WTC11 (cell line): ENCODE data around the gene NCF4. TPM values are rescaled to one million over a fixed set of nuclear protein-coding genes. Genes with fewer than 3 reads are reported as not detected.

Experiments used
- ATAC-seq: fragments of 200-7000 bp; cut with Tn5 transposase; 2 replicates; pipeline ENCODE4 v1.10.0; 2021; ENCODE audit warnings: mild to moderate bottlenecking, moderate library complexity
- CTCF ChIA-PET: fragments of 300-600 bp; sonication (Branson Sonifier 250); formaldehyde crosslinking; loops from one replicate; lab custom pipeline; 2021; ENCODE audit warnings: antibody characterized with exemption; lab: Charles Lee
- POLR2A ChIA-PET: fragments of 350-600 bp; sonication (Branson Sonifier 250); formaldehyde crosslinking; loops from one replicate; lab custom pipeline; 2021; ENCODE audit warnings: antibody characterized with exemption; lab: Charles Lee
- DNase-seq: peaks from one replicate; pipeline ENCODE4 v3.0.0; 2021; ENCODE audit warnings: low spot score
- H3K27ac Mint-ChIP-seq: 2 replicates; pipeline ENCODE4 v1.8.0; 2021; ENCODE audit warnings: mixed read lengths
- H3K27me3 Mint-ChIP-seq: 2 replicates; pipeline ENCODE4 v1.8.0; 2021; ENCODE audit warnings: low read depth, mild to moderate bottlenecking, moderate library complexity, mixed read lengths
- H3K36me3 Mint-ChIP-seq: 2 replicates; pipeline ENCODE4 v1.8.0; 2021; ENCODE audit warnings: mixed read lengths
- H3K4me1 Mint-ChIP-seq: 2 replicates; pipeline ENCODE4 v1.8.0; 2022; ENCODE audit warnings: mixed read lengths
- H3K4me3 Mint-ChIP-seq: 2 replicates; pipeline ENCODE4 v1.8.0; 2021; ENCODE audit warnings: mild to moderate bottlenecking, moderate library complexity, mixed read lengths
- H3K9me3 Mint-ChIP-seq: 2 replicates; pipeline ENCODE4 v1.8.0; 2021; ENCODE audit warnings: mixed read lengths
- CREM ChIP-seq: sonication (generic); formaldehyde crosslinking; IDR thresholded peaks from 2 replicates; pipeline ENCODE4 v1.8.1; 2022; ENCODE audit warnings: mild to moderate bottlenecking, missing genetic modification reagents, moderate library complexity
- E2F1 ChIP-seq: sonication (generic); formaldehyde crosslinking; IDR thresholded peaks from 2 replicates; pipeline ENCODE4 v1.8.0; 2022; ENCODE audit warnings: mild to moderate bottlenecking, missing genetic modification reagents
- EMX1 ChIP-seq: fragments of 250-450 bp; sonication (Bioruptor Pico); IDR thresholded peaks from 2 replicates; pipeline ENCODE4 v1.8.0; 2021; ENCODE audit warnings: mild to moderate bottlenecking
- GTF2I ChIP-seq: fragments of 250-450 bp; sonication (Bioruptor Pico); conservative IDR thresholded peaks from 2 replicates; pipeline ENCODE4 v1.4.0; 2021; ENCODE audit warnings: mild to moderate bottlenecking
- HMGA2 ChIP-seq: fragments of 250-450 bp; sonication (Bioruptor Pico); IDR thresholded peaks from 2 replicates; pipeline ENCODE4 v1.4.0; 2021; ENCODE audit warnings: mild to moderate bottlenecking, moderate library complexity
- MLX ChIP-seq: sonication (generic); formaldehyde crosslinking; IDR thresholded peaks from 2 replicates; pipeline ENCODE4 v1.8.1; 2023; ENCODE audit warnings: mild to moderate bottlenecking, missing genetic modification reagents, moderate library complexity
- NFE2L1 ChIP-seq: sonication (generic); formaldehyde crosslinking; IDR thresholded peaks from 2 replicates; pipeline ENCODE4 v1.8.1; 2023; ENCODE audit warnings: missing genetic modification reagents
- NR1H2 ChIP-seq: sonication (generic); formaldehyde crosslinking; IDR thresholded peaks from 2 replicates; pipeline ENCODE4 v1.9.0; 2021; ENCODE audit warnings: mild to moderate bottlenecking, moderate library complexity, missing genetic modification reagents
- NR3C1 ChIP-seq: sonication (generic); formaldehyde crosslinking; conservative IDR thresholded peaks from 2 replicates; pipeline ENCODE4 v1.8.1; 2023; ENCODE audit warnings: low read depth, mild to moderate bottlenecking, missing genetic modification reagents
- SMAD3 ChIP-seq: sonication (generic); formaldehyde crosslinking; IDR thresholded peaks from 2 replicates; pipeline ENCODE4 v1.8.0; 2022; ENCODE audit warnings: missing genetic modification reagents, mild to moderate bottlenecking, borderline replicate concordance
- USF2 ChIP-seq: sonication (generic); formaldehyde crosslinking; IDR thresholded peaks from 2 replicates; pipeline ENCODE4 v1.8.1; 2023; ENCODE audit warnings: mild to moderate bottlenecking, missing genetic modification reagents, moderate library complexity
- ZBTB43 ChIP-seq: sonication (generic); formaldehyde crosslinking; IDR thresholded peaks from 2 replicates; pipeline ENCODE4 v1.8.1; 2023; ENCODE audit warnings: mild to moderate bottlenecking, missing genetic modification reagents
- ZNF396 ChIP-seq: fragments of 250-450 bp; sonication (Bioruptor Pico); IDR thresholded peaks from 2 replicates; pipeline ENCODE4 v1.8.0; 2021; ENCODE audit warnings: mild to moderate bottlenecking, moderate library complexity, borderline replicate concordance
- ZNF416 ChIP-seq: fragments of 250-450 bp; sonication (Bioruptor Pico); IDR thresholded peaks from 2 replicates; pipeline ENCODE4 v1.9.0; 2021; ENCODE audit warnings: mild to moderate bottlenecking, inconsistent platforms
- ZNF671 ChIP-seq: fragments of 250-450 bp; sonication (Bioruptor Pico); IDR thresholded peaks from 2 replicates; pipeline ENCODE4 v1.8.0; 2021; ENCODE audit warnings: mild to moderate bottlenecking
- total RNA-seq: library from RNA; stranded (reverse); gene quantifications from 3 replicates; pipeline ENCODE4 v1.2.3, GENCODE V29; 2021
- TF ChIP-seq, protein P1 (sequence below): fragments of 200-600 bp; IDR thresholded peaks from 2 replicates; pipeline ENCODE4 v1.8.0; 2022; ENCODE audit warnings: antibody characterized with exemption
- TF ChIP-seq, protein P2 (sequence below): fragments of 250-450 bp; sonication (Bioruptor Pico); conservative IDR thresholded peaks from 2 replicates; pipeline ENCODE4 v1.9.0; 2021; ENCODE audit warnings: mild to moderate bottlenecking
- TF ChIP-seq, protein P3 (sequence below): sonication (generic); formaldehyde crosslinking; IDR thresholded peaks from 2 replicates; pipeline ENCODE4 v1.8.1; 2022; ENCODE audit warnings: low read depth, mild to moderate bottlenecking, moderate library complexity, missing genetic modification reagents, borderline replicate concordance
- TF ChIP-seq, protein P4 (sequence below): sonication (generic); formaldehyde crosslinking; IDR thresholded peaks from 2 replicates; pipeline ENCODE4 v1.8.1; 2023; ENCODE audit warnings: mild to moderate bottlenecking, moderate library complexity, missing genetic modification reagents

The NCF4 gene
- total RNA-seq, 1 experiment from 2014 or later, result not detected

DNA sequence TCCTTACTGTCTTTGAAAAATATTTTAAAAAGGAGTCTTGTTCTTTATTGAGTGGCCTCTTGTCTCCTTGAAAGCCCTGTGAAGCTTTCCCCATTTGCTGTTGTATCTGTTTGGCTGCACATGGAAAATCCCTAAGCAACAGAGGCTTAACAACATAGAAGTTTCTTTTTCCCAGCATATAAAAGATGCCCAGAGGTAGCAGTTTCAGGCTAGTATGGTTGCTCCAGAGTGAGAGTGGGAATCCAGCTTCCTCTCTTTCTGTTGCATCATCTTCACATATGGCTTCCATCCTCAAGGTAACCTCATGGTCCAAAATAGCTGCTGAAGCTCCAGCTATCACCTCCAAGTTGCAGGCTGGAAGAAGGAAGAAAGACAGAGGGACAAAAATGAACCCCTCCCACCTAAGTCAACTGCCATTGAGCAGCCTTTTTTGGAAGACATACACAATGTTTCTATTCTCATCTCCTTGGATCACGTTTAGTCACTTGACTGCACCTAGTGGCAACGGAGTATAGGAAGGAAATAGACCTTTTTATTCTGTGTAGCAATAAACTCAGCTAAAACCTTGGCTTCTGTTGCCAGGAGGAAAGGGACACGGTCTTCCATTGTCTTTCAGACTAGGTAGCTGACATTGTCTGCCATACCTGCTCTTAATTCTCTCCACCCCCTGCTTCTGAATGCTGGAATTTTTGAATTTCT is 57.9 kb downstream of the NCF4 start:
- TF ChIP-seq ZNF416 (CRISPR knock-in tag), result no peak
- no peak for TF ChIP-seq ZNF396
- TF ChIP-seq USF2, result no peak
- no peak for TF ChIP-seq NR3C1 (CRISPR knock-in tag)
- TF ChIP-seq, protein P1, sequence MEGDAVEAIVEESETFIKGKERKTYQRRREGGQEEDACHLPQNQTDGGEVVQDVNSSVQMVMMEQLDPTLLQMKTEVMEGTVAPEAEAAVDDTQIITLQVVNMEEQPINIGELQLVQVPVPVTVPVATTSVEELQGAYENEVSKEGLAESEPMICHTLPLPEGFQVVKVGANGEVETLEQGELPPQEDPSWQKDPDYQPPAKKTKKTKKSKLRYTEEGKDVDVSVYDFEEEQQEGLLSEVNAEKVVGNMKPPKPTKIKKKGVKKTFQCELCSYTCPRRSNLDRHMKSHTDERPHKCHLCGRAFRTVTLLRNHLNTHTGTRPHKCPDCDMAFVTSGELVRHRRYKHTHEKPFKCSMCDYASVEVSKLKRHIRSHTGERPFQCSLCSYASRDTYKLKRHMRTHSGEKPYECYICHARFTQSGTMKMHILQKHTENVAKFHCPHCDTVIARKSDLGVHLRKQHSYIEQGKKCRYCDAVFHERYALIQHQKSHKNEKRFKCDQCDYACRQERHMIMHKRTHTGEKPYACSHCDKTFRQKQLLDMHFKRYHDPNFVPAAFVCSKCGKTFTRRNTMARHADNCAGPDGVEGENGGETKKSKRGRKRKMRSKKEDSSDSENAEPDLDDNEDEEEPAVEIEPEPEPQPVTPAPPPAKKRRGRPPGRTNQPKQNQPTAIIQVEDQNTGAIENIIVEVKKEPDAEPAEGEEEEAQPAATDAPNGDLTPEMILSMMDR, result no peak
- no peak for TF ChIP-seq E2F1
- TF ChIP-seq, protein P2, sequence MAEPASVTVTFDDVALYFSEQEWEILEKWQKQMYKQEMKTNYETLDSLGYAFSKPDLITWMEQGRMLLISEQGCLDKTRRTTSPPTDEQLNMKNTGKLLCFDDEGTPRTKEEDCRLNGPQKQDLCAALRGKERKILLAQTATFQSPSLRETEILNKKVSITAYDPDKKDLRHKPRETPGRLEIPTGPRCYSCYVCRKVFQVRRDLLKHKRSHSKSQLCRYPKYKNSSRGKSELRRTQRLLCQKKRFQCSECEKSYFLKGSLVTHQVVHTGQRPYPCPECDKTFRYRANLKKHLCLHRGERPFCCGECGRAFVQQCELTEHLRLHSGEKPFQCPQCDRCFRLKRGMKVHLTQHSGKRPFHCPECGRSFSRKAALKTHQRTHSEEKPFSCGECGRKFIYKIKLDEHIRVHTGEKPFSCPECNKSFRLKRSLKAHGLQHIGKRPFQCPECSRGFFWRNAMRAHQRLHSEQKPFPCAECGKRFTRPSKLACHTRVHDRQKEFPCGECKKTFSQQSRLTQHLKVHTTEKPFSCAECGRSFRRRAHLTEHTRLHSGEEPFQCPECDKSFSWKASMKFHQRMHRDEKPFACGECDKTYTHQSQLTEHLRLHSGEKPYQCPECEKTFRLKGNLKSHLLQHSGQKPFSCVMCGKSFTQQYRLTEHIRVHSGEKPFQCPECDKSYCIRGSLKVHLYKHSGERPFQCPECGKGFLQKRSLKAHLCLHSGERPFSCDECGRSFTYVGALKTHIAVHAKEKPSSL, result no peak
- no peak for TF ChIP-seq NFE2L1 (CRISPR knock-in tag)
- TF ChIP-seq, protein P3, sequence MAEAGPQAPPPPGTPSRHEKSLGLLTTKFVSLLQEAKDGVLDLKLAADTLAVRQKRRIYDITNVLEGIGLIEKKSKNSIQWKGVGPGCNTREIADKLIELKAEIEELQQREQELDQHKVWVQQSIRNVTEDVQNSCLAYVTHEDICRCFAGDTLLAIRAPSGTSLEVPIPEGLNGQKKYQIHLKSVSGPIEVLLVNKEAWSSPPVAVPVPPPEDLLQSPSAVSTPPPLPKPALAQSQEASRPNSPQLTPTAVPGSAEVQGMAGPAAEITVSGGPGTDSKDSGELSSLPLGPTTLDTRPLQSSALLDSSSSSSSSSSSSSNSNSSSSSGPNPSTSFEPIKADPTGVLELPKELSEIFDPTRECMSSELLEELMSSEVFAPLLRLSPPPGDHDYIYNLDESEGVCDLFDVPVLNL, result no peak
- no peak for TF ChIP-seq HMGA2 (CRISPR knock-in tag)
- TF ChIP-seq NR1H2, result no peak
- TF ChIP-seq ZNF671 (CRISPR knock-in tag), result no peak
- no peak for TF ChIP-seq EMX1 (CRISPR knock-in tag)
- TF ChIP-seq, protein P4, sequence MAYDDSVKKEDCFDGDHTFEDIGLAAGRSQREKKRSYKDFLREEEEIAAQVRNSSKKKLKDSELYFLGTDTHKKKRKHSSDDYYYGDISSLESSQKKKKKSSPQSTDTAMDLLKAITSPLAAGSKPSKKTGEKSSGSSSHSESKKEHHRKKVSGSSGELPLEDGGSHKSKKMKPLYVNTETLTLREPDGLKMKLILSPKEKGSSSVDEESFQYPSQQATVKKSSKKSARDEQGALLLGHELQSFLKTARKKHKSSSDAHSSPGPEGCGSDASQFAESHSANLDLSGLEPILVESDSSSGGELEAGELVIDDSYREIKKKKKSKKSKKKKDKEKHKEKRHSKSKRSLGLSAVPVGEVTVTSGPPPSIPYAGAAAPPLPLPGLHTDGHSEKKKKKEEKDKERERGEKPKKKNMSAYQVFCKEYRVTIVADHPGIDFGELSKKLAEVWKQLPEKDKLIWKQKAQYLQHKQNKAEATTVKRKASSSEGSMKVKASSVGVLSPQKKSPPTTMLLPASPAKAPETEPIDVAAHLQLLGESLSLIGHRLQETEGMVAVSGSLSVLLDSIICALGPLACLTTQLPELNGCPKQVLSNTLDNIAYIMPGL (CRISPR knock-in tag), result no peak
- no peak for TF ChIP-seq MLX (CRISPR knock-in tag)
- TF ChIP-seq CREM (CRISPR knock-in tag), result no peak
- no peak; the same call in 1 of the 2 replicates for TF ChIP-seq GTF2I (CRISPR knock-in tag)
- TF ChIP-seq SMAD3 (CRISPR knock-in tag), result no peak
- TF ChIP-seq ZBTB43 (CRISPR knock-in tag), result no peak
- CTCF ChIA-PET, result interaction anchor here (0.5 to 1.6 kb wide), 3 partner anchors 18 to 59 kb away, joined by 5 to 7 read pairs (median 6); no protein-coding TSS in a partner anchor
- DNase-seq (no peak), ATAC-seq (no peak; the same call in 1 of the 2 replicates)
- no peak overlapping the region for H3K27ac Mint-ChIP-seq
- peaks cover 19% of the 10 kb centered on the region for H3K27me3 Mint-ChIP-seq
- H3K4me1 Mint-ChIP-seq, result 0 out of 2 replicates have a peak, but pooled peaks cover 4% of the 10 kb centered on the region
- H3K4me3 Mint-ChIP-seq, result no peak overlapping the region
- no peaks in the 10 kb centered on the region for H3K36me3 Mint-ChIP-seq
- no peaks in the 10 kb centered on the region for H3K9me3 Mint-ChIP-seq
- POLR2A ChIA-PET, result no interaction called here
